ENCODE data around the gene ENPP6. TPM values are rescaled to one million over a fixed set of nuclear protein-coding genes. Genes with fewer than 3 reads are reported as not detected.

Gene ENPP6
- total RNA-seq, 1 donor from 2014 or later: not detected

GRCh38 chr4:184110452-184111224 is 107.0 kb downstream of the ENPP6 start:
- no peak for DNase-seq (ENCODE audit: low read depth, low spot score)

- DNase-seq (ENCODE audit: low read depth, low spot score): no peak
Measured at GRCh38 chr4:184108006-184108501, 109.6 kb downstream of the ENPP6 start.

DNA sequence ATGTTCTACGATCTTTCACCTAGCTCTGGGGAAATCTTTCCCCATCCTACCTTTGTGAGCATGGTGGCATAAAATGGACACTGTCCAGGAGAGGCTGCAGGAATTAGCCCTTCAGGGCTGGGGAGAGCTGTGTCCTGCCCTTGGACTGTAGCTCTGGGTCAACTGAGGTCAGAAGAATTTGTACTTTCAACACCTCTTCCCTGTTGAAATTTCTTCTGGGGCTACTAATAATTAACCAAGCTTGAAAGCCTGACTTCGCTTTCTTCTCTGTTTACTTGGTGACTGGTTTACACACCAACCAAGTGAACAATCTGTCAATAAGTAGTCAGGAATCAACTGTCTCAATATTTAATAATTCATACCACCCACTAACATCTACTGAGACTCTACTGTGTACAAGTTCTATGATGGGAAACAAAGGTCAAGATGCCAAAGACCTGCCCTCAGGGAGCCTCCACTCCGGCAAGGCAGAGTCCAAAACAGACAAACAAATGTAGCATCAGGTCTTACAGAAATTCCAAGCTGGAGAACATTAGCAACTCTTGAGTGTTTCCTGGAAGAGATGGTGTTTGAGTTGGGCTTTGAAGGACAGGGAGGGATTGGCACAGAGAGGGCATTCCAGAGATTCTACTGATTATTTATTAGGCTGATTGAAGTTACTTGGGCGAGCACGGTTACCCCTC is 113.1 kb downstream of the ENPP6 start:
- no peak for DNase-seq (ENCODE audit: low read depth, low spot score)

- no peak for DNase-seq (ENCODE audit: low read depth, low spot score)
Measured at GRCh38 chr4:184103527-184104264, 114.0 kb downstream of the ENPP6 start.

- DNase-seq (ENCODE audit: low read depth, low spot score): no peak
Measured at GRCh38 chr4:184102927-184103326, 114.7 kb downstream of the ENPP6 start.

DNA sequence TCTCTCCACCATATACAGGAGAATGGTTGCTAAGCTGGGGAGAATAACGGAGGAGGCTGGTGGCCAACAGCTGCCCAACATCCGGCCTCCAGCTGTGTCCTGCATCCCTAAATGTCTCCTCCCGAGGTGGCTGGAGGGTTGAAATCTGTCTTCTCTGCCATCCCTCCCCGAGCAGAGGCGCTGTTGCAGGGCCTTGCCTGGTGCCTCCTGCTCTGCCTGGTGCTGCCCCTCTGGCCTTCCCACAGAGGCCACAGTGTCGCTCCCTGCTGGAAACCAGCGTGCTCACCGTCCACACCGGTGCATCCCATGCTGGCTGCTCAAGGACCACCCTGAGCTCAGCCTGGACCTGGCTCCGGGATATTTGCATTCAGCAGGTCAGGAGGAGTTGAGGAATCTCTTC is 115.2 kb downstream of the ENPP6 start:
- DNase-seq (ENCODE audit: low read depth, low spot score): no peak

- no peak for DNase-seq (ENCODE audit: low read depth, low spot score)
Measured at GRCh38 chr4:184101711-184102110, 116.0 kb downstream of the ENPP6 start.

- DNase-seq (ENCODE audit: low read depth, low spot score): no peak
Measured at GRCh38 chr4:184100297-184100885, 117.3 kb downstream of the ENPP6 start.

DNA sequence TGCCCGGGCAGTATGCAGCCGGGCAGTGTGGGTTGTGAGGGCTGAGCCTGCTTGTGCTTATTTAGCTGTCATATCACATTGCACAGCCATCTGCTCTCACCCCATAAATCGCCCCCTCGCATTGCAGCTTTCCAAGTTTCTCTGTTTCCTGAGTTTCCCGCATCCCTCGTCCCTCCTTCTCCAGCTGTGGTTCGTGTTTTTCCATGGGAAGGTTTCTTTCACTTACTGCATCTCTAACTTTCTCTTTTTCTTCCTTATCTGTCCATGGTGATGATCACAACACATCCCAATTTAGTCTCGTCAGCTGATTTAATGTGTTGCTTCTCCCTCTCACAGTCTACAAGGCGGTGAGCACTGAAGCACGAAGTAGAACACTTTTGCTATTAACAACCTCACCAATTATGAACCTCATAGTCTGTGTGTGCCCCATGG is 118.1 kb downstream of the ENPP6 start:
- no peak for DNase-seq (ENCODE audit: low read depth, low spot score)

DNA sequence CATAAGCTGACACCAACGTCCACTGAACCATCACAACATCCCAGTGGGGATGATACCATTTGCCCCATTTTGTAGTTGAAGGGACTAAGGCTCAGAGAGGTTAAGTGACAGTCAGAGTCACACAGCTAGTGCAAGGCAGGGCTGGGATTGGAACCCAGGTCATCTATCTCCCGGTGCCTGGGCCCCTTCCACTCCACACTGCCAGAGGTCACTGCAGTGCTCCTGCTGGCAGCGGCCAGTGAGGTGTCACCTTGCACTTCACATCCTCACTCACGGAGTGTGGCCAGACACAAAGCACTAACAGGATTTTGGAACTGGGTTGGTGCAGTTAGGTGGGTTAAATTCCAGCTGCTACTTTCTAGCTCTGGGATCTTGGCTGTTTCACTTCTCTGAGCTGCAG is 118.7 kb downstream of the ENPP6 start:
- no peak for DNase-seq (ENCODE audit: low read depth, low spot score)

- DNase-seq (ENCODE audit: low read depth, low spot score): no peak
Measured at GRCh38 chr4:184097815-184098214, 119.9 kb downstream of the ENPP6 start.

- DNase-seq (ENCODE audit: low read depth, low spot score): no peak
Measured at GRCh38 chr4:184097241-184097605, 120.5 kb downstream of the ENPP6 start.

GRCh38 chr4:184096561-184097240 is 121.0 kb downstream of the ENPP6 start:
- DNase-seq (ENCODE audit: low read depth, low spot score): no peak

DNA sequence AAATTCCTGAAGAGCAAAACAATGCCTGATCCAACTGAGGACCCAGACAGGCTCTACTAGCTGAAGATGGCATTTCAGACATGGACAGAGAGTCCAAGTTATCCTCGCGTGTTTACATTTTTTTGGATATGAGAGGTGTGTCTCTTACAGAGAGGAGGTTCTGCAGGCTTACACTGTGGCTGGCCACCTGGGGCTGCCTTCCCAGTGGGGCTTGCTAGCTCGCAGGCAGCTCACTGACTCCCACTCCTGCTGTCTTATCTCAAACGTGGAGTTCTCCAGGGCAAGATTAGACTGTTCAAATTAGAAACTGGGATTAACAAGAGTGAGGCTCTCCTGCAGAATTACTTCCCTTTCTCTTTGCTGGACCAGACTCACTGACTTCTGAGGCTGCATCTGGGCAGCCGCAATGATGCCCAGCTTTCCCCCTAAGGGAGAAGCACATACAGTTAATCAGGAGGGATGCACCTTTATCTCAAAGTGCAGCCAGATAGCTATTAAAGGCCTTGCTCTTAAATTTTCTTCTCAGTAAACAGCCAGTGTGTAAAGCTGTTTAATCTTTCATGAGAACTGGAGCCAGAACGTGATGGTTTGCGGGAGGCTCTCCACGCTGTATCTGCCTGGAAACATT is 123.0 kb downstream of the ENPP6 start:
- no peak for DNase-seq (ENCODE audit: low read depth, low spot score)

- DNase-seq (ENCODE audit: low read depth, low spot score): no peak
Measured at GRCh38 chr4:184091986-184092385, 125.7 kb downstream of the ENPP6 start.

- DNase-seq (ENCODE audit: low read depth, low spot score): no peak
Measured at GRCh38 chr4:184090571-184090970, 127.1 kb downstream of the ENPP6 start.

- no peak for DNase-seq (ENCODE audit: low read depth, low spot score)
Measured at GRCh38 chr4:184080674-184081073, 137.0 kb downstream of the ENPP6 start.

DNA sequence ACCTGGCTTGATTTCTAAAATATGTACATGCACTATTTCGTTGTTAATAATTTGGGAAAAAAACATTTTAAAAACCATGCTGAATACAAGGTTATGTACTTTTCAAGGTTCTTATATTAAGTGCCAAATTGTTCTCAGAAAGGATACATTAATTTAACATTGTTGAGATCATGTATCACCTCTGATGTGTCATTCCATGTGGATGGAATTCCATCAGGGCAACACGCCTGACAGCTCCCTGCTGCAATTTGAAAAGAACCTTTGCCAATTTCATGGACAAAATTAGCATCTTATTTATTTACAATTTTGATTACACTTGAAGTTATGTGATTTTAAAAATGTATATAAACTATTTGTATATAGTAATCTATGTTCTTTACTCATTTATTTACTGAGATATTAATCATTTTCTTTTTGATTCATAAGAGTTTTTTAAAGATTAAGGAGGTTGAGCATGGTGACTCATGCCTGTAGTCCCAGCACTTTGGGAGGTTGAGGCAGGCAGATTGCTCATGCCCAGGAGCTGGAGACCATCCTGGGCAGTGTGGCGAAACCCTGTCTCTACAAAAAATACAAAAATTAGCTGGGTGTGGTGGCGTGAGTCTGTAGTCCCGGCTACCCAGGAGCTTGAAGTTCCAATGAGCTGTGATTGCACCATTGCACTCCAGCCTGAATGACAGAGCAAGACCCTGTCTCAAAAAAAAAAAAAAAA is 142.8 kb downstream of the ENPP6 start:
- no peak for DNase-seq (ENCODE audit: low read depth, low spot score)

GRCh38 chr4:184067931-184068554 is 149.6 kb downstream of the ENPP6 start:
- DNase-seq (ENCODE audit: low read depth, low spot score): no peak
